Endometrial microvascular endothelial cells (primary cell): Measurements from ENCODE around the gene GPR75. TPM values are rescaled to one million over a fixed set of nuclear protein-coding genes. Genes with fewer than 3 reads are reported as not detected.
"Not testable (repeated sequence)": the region's sequence is repeated elsewhere in the genome, so short reads cannot be mapped to it uniquely, and the experiment has no call there.

Experiments used
- in situ Hi-C: cut with HindIII; loops from 2 replicates; pipeline ENCODE4 v1.10.0; 2017; ENCODE audit warnings: low sequenced_read_pairs, low pct_unique_long_range_greater_than_20kb; ENCODE audit errors: inconsistent ontology term
- total RNA-seq: library from RNA; depleted of rRNA; stranded (reverse); fragments of >200 nt; gene quantifications from one replicate; pipeline ENCODE4 v1.2.3, GENCODE V29; 2015; ENCODE audit errors: inconsistent ontology term

Gene GPR75
- total RNA-seq, 1 donor from 2014 or later = 3.3 TPM

GRCh38 chr2:53861824-53862223, 2.1 kb upstream of the GPR75 start:
- in situ Hi-C loops = no loop called here

GRCh38 chr2:53856272-53856671, 3.5 kb downstream of the GPR75 start:
- in situ Hi-C loops = no loop called here

GRCh38 chr2:53854678-53855077, 5.1 kb downstream of the GPR75 start:
- in situ Hi-C loops = no loop called here

GRCh38 chr2:53852532-53852931, 7.2 kb downstream of the GPR75 start:
- in situ Hi-C loops = no loop called here

GRCh38 chr2:53851052-53851757, 8.6 kb downstream of the GPR75 start:
- in situ Hi-C loops = not testable (repeated sequence)

GRCh38 chr2:53848062-53848461, 11.7 kb downstream of the GPR75 start:
- in situ Hi-C loops = no loop called here

GRCh38 chr2:53843595-53843994, 16.2 kb downstream of the GPR75 start:
- in situ Hi-C loops = no loop called here

- in situ Hi-C loops = no loop called here
Measured at GRCh38 chr2:53842891-53843290, 16.9 kb downstream of the GPR75 start.

- in situ Hi-C loops = not testable (repeated sequence)
Measured at GRCh38 chr2:53841651-53842050, 18.1 kb downstream of the GPR75 start.

GRCh38 chr2:53840580-53840979, 19.2 kb downstream of the GPR75 start:
- in situ Hi-C loops = no loop called here

GRCh38 chr2:53829980-53830290, 29.8 kb downstream of the GPR75 start:
- in situ Hi-C loops = not testable (repeated sequence)

GRCh38 chr2:53829273-53829979, 30.3 kb downstream of the GPR75 start:
- in situ Hi-C loops = no loop called here

- in situ Hi-C loops = no loop called here
Measured at GRCh38 chr2:53828331-53828730, 31.4 kb downstream of the GPR75 start.

- in situ Hi-C loops = no loop called here
Measured at GRCh38 chr2:53827398-53828175, 32.2 kb downstream of the GPR75 start.

- in situ Hi-C loops = no loop called here
Measured at GRCh38 chr2:53826587-53827397, 33.0 kb downstream of the GPR75 start.

- in situ Hi-C loops = no loop called here
Measured at GRCh38 chr2:53826030-53826410, 33.7 kb downstream of the GPR75 start.

- in situ Hi-C loops = not testable (repeated sequence)
Measured at GRCh38 chr2:53823639-53824038, 36.1 kb downstream of the GPR75 start.

- in situ Hi-C loops = no loop called here
Measured at GRCh38 chr2:53821810-53822209, 38.0 kb downstream of the GPR75 start.

GRCh38 chr2:53820711-53821110, 39.1 kb downstream of the GPR75 start:
- in situ Hi-C loops = no loop called here
